ENCODE data around the gene TMC6. TPM values are rescaled to one million over a fixed set of nuclear protein-coding genes. Genes with fewer than 3 reads are reported as not detected.

The TMC6 gene
- total and polyA plus RNA-seq, 2 of the 13 experiments (the other 11 are each of a cell fraction or from before 2014, with no cell fraction given) = 48.4 to 99.1 TPM

DNA sequence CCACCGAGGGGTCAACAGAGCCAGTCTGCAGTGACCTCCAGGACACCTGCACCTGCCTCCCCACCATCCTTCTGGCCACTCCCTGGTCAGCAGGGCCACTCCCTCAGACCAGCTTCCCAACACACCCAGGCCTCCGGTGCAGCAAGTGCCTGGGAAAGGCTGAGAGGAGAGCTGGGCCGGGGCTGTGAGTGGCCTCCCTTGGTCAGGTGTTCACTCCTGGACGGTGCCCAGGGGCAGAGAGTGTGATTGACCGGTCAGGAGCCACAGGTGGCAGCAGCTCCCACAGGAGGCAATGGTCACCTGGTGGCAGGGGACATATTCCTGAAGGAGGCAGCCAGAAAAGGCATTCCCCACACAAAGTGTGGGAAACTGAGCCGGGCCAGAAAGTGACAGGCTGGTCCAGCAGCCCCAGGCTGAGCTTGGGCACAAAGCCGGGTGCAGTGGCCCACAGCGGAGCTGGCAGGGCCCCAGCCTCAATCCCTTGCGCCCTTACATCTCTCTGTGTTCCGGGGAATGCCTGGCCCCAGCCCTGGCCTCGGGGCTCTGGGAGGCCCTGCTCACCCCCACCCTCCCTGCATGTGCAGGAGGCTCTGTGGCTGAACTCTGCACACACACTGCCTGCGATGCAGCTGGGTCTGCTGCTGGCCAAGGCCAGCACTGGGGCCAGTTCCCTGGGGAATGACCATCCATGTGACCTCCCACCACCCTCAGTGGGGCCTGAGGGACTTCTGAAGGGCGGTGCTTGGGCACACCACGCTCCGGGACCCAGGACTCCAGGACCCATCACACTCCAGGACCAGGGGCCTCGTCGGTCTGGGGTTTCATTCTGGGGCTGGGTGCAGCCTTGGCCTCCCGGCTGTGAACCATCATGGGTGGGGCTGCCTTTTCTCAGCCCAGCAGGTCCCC lies 16.4 kb upstream of the TMC6 start (continued):
- TF ChIP-seq, protein P1, sequence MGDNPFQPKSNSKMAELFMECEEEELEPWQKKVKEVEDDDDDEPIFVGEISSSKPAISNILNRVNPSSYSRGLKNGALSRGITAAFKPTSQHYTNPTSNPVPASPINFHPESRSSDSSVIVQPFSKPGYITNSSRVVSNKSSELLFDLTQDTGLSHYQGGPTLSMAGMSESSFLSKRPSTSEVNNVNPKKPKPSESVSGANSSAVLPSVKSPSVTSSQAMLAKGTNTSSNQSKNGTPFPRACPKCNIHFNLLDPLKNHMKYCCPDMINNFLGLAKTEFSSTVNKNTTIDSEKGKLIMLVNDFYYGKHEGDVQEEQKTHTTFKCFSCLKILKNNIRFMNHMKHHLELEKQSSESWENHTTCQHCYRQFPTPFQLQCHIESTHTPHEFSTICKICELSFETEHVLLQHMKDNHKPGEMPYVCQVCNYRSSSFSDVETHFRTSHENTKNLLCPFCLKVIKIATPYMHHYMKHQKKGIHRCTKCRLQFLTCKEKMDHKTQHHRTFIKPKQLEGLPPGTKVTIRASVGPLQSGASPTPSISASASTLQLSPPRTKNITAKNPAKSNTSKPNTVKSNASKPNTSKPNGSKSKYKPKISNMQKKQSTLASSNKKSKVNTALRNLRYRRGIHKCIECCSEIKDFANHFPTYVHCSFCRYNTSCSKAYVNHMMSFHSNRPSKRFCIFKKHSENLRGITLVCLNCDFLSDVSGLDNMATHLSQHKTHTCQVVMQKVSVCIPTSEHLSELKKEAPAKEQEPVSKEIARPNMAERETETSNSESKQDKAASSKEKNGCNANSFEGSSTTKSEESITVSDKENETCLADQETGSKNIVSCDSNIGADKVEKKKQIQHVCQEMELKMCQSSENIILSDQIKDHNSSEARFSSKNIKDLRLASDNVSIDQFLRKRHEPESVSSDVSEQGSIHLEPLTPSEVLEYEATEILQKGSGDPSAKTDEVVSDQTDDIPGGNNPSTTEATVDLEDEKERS (CRISPR knock-in tag; IDR thresholded peaks at IDR 0.05) = no peak
- TF ChIP-seq POLR2AphosphoS5 (IDR thresholded peaks at IDR 0.05; ENCODE audit: low read depth, low read length) (no peak), ARNT2 (CRISPR knock-in tag; IDR thresholded peaks at IDR 0.05; ENCODE audit: low read depth) (no peak), TEAD2 (CRISPR knock-in tag; IDR thresholded peaks at IDR 0.05) (no peak), CBFB (CRISPR knock-in tag; IDR thresholded peaks at IDR 0.05) (no peak), TBX3 (IDR thresholded peaks at IDR 0.05; ENCODE audit: borderline replicate concordance) (no peak), ZFAT (CRISPR knock-in tag; conservative IDR thresholded peaks at IDR 0.05) (no peak), KMT2B (CRISPR knock-in tag; IDR thresholded peaks at IDR 0.05) (0 out of 2 replicates have a peak, but pooled peaks have one; percentile 27), MEIS2 (CRISPR knock-in tag; IDR thresholded peaks at IDR 0.05) (peak; percentile 84; the same call in 1 of the 2 replicates), SSRP1 (CRISPR knock-in tag; IDR thresholded peaks at IDR 0.05) (no peak), ZNF713 (CRISPR knock-in tag; IDR thresholded peaks at IDR 0.05) (no peak), SOX13 (IDR thresholded peaks at IDR 0.05) (no peak), SOX13 (CRISPR knock-in tag; conservative IDR thresholded peaks at IDR 0.05 in 1 of 2, IDR thresholded peaks at IDR 0.05 in 1 of 2) (peak in 1 of 2 experiments; percentile 46; a peak in 1 of 4 replicates), TCF7L2 (IDR thresholded peaks at IDR 0.05; ENCODE audit: low read depth, low read length) (no peak), ZNF547 (CRISPR knock-in tag; IDR thresholded peaks at IDR 0.05) (peak; percentile 73), RAD51 (IDR thresholded peaks at IDR 0.05; ENCODE audit: borderline replicate concordance) (no peak), TOE1 (CRISPR knock-in tag; IDR thresholded peaks at IDR 0.05) (no peak; the same call in 1 of the 2 replicates), IKZF4 (CRISPR knock-in tag; IDR thresholded peaks at IDR 0.05; ENCODE audit: borderline replicate concordance, low read depth, not compliant biosample characterization) (peak; percentile 78)
- TF ChIP-seq, protein P2, sequence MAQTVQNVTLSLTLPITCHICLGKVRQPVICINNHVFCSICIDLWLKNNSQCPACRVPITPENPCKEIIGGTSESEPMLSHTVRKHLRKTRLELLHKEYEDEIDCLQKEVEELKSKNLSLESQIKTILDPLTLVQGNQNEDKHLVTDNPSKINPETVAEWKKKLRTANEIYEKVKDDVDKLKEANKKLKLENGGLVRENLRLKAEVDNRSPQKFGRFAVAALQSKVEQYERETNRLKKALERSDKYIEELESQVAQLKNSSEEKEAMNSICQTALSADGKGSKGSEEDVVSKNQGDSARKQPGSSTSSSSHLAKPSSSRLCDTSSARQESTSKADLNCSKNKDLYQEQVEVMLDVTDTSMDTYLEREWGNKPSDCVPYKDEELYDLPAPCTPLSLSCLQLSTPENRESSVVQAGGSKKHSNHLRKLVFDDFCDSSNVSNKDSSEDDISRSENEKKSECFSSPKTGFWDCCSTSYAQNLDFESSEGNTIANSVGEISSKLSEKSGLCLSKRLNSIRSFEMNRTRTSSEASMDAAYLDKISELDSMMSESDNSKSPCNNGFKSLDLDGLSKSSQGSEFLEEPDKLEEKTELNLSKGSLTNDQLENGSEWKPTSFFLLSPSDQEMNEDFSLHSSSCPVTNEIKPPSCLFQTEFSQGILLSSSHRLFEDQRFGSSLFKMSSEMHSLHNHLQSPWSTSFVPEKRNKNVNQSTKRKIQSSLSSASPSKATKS (CRISPR knock-in tag; IDR thresholded peaks at IDR 0.05) = no peak
- TF ChIP-seq, protein P3, sequence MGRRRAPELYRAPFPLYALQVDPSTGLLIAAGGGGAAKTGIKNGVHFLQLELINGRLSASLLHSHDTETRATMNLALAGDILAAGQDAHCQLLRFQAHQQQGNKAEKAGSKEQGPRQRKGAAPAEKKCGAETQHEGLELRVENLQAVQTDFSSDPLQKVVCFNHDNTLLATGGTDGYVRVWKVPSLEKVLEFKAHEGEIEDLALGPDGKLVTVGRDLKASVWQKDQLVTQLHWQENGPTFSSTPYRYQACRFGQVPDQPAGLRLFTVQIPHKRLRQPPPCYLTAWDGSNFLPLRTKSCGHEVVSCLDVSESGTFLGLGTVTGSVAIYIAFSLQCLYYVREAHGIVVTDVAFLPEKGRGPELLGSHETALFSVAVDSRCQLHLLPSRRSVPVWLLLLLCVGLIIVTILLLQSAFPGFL (CRISPR knock-in tag; IDR thresholded peaks at IDR 0.05) = no peak
- TF ChIP-seq, protein P4, sequence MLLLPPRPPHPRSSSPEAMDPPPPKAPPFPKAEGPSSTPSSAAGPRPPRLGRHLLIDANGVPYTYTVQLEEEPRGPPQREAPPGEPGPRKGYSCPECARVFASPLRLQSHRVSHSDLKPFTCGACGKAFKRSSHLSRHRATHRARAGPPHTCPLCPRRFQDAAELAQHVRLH (CRISPR knock-in tag; IDR thresholded peaks at IDR 0.05; ENCODE audit: borderline replicate concordance, low read depth) = peak; percentile 68; the same call in 1 of the 2 replicates
- TF ChIP-seq, protein P5, sequence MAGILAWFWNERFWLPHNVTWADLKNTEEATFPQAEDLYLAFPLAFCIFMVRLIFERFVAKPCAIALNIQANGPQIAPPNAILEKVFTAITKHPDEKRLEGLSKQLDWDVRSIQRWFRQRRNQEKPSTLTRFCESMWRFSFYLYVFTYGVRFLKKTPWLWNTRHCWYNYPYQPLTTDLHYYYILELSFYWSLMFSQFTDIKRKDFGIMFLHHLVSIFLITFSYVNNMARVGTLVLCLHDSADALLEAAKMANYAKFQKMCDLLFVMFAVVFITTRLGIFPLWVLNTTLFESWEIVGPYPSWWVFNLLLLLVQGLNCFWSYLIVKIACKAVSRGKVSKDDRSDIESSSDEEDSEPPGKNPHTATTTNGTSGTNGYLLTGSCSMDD (CRISPR knock-in tag; IDR thresholded peaks at IDR 0.05) = peak; percentile 51; the same call in 1 of the 2 replicates

Data from HepG2 (cell line).